ENCODE results near the gene ZC3H15. TPM values are rescaled to one million over a fixed set of nuclear protein-coding genes. Genes with fewer than 3 reads are reported as not detected.
"Not testable (repeated sequence)": the region's sequence is repeated elsewhere in the genome, so short reads cannot be mapped to it uniquely, and the experiment has no call there.

ZC3H15 gene
- 10 to 100 TPM; 92.2 to 93.3 TPM for total RNA-seq

DNA sequence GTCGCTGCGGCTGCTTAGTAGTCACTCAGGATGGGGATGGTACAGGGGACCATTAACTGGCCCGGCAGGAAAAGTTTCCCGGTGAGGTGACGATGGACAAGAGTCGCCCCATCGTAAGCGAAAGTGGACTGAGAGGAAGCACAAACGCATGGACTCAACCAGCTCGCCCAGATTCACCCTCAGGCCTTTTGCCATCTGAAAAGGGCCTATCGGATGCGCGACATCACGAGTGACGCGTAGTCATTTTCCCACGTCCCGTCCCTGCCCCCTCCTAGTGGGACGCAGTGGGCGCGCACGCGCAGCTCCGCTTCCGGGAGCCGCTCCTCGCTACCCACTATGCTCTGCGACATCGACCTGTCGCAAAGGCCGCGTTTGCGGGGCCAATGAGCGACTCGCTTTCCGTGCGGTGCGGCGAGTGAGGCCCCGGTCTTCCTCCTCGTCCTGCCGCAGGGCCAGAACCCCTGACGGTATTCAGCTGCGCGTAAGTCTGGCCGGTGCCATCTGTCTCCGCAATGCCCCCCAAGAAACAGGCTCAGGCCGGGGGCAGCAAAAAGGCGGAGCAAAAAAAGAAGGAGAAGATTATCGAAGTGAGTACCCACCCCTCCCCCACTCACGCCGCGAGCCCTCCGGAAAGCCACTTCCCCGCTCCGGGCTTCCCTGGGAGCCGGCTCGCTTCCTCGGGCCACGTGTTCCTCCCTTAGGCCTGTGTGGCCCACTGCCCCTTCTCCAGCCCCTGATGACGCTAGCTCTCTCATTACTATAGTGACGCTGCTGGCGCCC is at the start of gene ZC3H15:
ZC3H15 (plus strand) TSS at position 390 of the 780 bp plus-strand sequence; CDS start at position 513, 123 bp downstream.
- intact Hi-C loops (cut with micrococcal nuclease), result loop anchor here (1.0 to 10.0 kb wide), 5 partner anchors 60 to 1099 kb away; partner anchors contain the start of genes CALCRL and ITGAV
- peak; percentile 96 for DNase-seq
- Mint-ChIP-seq H3K4me1 (ENCODE audit: low read depth) (peaks cover 60% of the 10 kb centered on the region), H3K27ac (peak within 1 kb of the TSS; percentile 98), H3K9me3 (no peaks in the 10 kb centered on the region), H3K36me3 (ENCODE audit: low read depth) (peaks cover 12% of the 10 kb centered on the region), H3K4me3 (peak within 1 kb of the TSS; percentile 98), H3K27me3 (ENCODE audit: low read depth) (no peaks in the 10 kb centered on the region)
- CTCF ChIA-PET, result no interaction called here

DNA sequence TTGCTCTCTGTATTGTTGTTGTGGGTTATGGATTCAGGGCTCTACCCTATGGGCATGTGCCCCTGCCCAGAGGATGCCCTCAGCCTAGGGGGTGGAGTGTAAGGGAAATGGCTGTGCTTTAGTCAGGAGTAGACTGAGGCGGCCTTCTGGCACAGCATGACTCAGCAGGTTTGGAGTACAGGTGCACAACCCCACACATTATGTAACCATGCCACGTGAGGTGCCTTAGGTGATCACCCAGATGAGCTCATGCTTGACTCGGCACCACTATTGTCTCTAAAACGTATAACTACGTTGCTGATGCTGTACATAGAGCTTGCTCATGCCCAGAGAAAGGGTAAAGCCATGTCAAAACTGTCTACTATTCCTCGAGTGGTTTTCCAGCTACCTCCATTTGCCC is 48.3 kb upstream of the ZC3H15 start:
- no peak overlapping the region for H3K4me3 Mint-ChIP-seq
- H3K27me3 Mint-ChIP-seq (ENCODE audit: low read depth), result no peaks in the 10 kb centered on the region
- peaks cover 17% of the 10 kb centered on the region for H3K9me3 Mint-ChIP-seq
- H3K27ac Mint-ChIP-seq, result no peak overlapping the region
- H3K36me3 Mint-ChIP-seq (ENCODE audit: low read depth), result peaks cover 40% of the 10 kb centered on the region
- CTCF ChIA-PET, result interaction anchor here (0.5 kb wide), 1 partner anchor 193 kb away, joined by 3 read pairs; no protein-coding TSS in a partner anchor
- no peaks in the 10 kb centered on the region for H3K4me1 Mint-ChIP-seq (ENCODE audit: low read depth)
- DNase-seq, result no peak
- intact Hi-C loops (cut with micrococcal nuclease), result no loop called here

DNA sequence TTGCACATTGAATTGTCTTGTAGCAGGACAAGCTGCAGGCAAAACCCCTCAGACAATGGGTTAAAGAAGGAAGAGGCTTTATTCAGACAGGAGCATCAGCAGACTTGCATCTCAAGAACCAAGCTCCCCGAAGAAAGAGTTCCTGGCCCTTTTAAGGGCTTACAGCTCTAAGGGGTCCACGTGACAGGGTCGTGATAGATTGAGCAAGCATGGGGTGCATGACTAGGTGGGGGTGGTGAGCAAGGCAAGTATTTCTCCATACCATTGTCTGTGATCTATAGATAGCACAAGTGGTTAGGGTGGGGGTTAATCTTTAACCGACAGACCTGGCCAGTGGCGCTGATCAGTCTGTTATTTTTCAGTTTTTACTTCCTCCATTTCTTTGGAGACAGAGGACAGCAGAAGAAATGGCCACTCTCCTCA is 46.4 kb upstream of the ZC3H15 start:
- Mint-ChIP-seq H3K9me3 (peaks cover 17% of the 10 kb centered on the region), H3K36me3 (ENCODE audit: low read depth) (peaks cover 34% of the 10 kb centered on the region)
- DNase-seq; H3K4me3 Mint-ChIP-seq; CTCF ChIA-PET; intact Hi-C loops (cut with micrococcal nuclease); H3K27ac Mint-ChIP-seq; H3K4me1 Mint-ChIP-seq (ENCODE audit: low read depth); H3K27me3 Mint-ChIP-seq (ENCODE audit: low read depth): not testable (repeated sequence)

DNA sequence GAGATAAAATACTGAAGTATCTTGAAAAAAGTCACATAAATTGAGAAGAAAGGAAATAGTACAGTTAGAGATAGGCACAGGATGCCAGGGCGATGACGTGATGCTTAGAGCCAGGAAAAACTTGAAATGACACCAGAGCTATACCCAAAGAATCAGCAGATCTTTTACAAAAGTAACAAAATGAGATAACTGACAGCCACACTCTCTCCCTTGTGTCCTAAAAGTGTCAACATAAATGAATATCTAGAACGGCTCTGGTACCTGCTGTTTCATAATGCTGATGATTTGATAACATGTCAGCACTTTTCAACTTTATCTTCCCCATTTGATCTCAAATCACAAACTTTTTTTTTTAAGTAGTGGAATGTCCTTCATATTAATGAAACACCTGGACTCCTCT is 45.6 kb upstream of the ZC3H15 start:
- H3K4me1 Mint-ChIP-seq (ENCODE audit: low read depth), result no peaks in the 10 kb centered on the region
- peaks cover 32% of the 10 kb centered on the region for H3K36me3 Mint-ChIP-seq (ENCODE audit: low read depth)
- H3K27ac Mint-ChIP-seq, result no peak overlapping the region
- no peak for DNase-seq
- H3K9me3 Mint-ChIP-seq, result peaks cover 17% of the 10 kb centered on the region
- CTCF ChIA-PET, result no interaction called here
- intact Hi-C loops (cut with micrococcal nuclease), result no loop called here
- no peak overlapping the region for H3K4me3 Mint-ChIP-seq
- no peaks in the 10 kb centered on the region for H3K27me3 Mint-ChIP-seq (ENCODE audit: low read depth)

DNA sequence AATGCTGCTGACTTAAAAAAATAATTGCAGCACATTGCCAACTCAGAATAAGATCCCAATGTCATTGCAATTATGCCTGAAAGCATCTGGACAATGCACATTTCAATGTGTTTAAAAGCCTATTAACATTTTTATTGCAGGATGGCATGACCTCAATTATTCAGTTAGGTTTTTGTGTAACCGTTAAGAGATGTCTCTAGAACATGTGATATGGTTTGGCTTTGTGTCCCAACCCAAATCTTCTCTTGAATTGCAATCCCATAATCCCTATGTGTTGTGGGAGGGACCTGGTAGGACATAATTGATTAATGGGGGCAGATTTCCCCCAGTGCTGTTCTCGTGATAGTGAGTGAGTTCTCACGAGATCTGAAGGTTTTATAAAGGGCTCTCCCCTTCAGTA is 43.2 kb upstream of the ZC3H15 start:
- Mint-ChIP-seq H3K36me3 (ENCODE audit: low read depth) (peaks cover 25% of the 10 kb centered on the region), H3K4me3 (no peak overlapping the region), H3K4me1 (ENCODE audit: low read depth) (no peaks in the 10 kb centered on the region), H3K27me3 (ENCODE audit: low read depth) (no peaks in the 10 kb centered on the region), H3K9me3 (peaks cover 14% of the 10 kb centered on the region), H3K27ac (no peak overlapping the region)
- CTCF ChIA-PET, result no interaction called here
- intact Hi-C loops (cut with micrococcal nuclease), result no loop called here
- DNase-seq, result no peak

DNA sequence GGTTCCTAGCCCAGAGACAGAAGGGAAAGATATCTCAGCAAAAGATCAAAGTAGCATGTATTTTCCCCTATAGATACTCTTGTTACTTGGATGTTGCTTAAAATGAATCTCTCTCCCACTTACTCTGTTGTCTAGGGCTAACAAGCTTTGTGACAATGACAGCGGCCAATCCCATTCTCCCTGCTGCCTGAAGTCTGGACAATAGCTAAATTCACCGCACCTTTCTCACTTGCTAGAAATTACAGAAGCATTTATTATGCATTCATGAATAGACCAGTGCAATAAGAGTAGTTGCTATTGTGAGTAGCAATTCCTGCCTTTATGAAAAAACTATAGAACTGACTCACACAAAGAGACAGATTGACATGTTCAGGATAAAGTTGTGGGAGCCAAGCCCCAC is 42.2 kb upstream of the ZC3H15 start:
- peaks cover 17% of the 10 kb centered on the region for H3K36me3 Mint-ChIP-seq (ENCODE audit: low read depth)
- no peaks in the 10 kb centered on the region for H3K27me3 Mint-ChIP-seq (ENCODE audit: low read depth)
- no peaks in the 10 kb centered on the region for H3K4me1 Mint-ChIP-seq (ENCODE audit: low read depth)
- H3K9me3 Mint-ChIP-seq, result peaks cover 4% of the 10 kb centered on the region
- DNase-seq, result no peak
- CTCF ChIA-PET, result no interaction called here
- intact Hi-C loops (cut with micrococcal nuclease), result no loop called here
- no peak overlapping the region for H3K27ac Mint-ChIP-seq
- no peak overlapping the region for H3K4me3 Mint-ChIP-seq

DNA sequence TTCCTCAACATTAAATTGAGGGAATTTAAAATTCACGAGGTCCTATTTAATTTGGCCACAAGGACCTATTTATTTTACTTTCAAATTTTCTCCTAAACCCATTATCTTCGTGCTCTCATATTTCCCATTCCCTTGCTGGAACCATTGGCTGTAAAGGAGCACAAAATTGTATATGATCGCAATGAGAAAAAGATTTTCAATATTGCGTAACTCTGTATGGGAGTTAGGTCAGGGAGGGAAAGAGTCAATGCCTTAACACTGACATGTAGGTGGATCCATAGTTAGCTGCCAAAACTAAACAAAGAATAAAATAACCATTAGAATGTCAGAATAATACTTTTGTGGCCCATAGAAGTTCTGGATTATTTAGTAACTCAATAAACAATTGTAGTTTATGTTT is 40.6 kb upstream of the ZC3H15 start:
- intact Hi-C loops (cut with micrococcal nuclease), result no loop called here
- Mint-ChIP-seq H3K4me1 (ENCODE audit: low read depth) (no peaks in the 10 kb centered on the region), H3K9me3 (no peaks in the 10 kb centered on the region), H3K27me3 (ENCODE audit: low read depth) (no peaks in the 10 kb centered on the region), H3K4me3 (no peak overlapping the region), H3K36me3 (ENCODE audit: low read depth) (peaks cover 5% of the 10 kb centered on the region), H3K27ac (no peak overlapping the region)
- no peak for DNase-seq
- CTCF ChIA-PET, result no interaction called here

DNA sequence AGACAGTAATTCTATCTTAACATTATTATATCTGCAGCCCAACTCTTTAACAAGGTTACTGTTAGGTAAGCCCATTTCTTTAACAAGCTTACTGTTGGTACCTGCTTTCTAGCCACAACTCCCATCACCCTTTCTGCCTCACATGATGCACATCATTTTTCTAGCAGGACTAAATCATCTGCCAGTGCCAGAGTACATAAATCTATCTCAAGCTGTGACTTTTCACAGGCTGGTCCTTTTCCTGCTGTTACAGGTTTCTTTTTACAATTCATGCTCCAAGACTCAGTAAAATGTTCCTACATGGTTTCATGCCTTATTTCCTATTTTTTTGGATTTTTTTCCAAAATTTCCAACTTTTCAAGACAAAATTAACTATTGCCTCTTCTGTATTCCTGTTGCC is 30.4 kb upstream of the ZC3H15 start:
- Mint-ChIP-seq H3K36me3 (ENCODE audit: low read depth) (peaks cover 6% of the 10 kb centered on the region), H3K4me3 (no peak overlapping the region), H3K4me1 (ENCODE audit: low read depth) (no peaks in the 10 kb centered on the region), H3K9me3 (no peaks in the 10 kb centered on the region), H3K27me3 (ENCODE audit: low read depth) (no peaks in the 10 kb centered on the region), H3K27ac (no peak overlapping the region)
- intact Hi-C loops (cut with micrococcal nuclease), result no loop called here
- no peak for DNase-seq
- CTCF ChIA-PET, result no interaction called here

DNA sequence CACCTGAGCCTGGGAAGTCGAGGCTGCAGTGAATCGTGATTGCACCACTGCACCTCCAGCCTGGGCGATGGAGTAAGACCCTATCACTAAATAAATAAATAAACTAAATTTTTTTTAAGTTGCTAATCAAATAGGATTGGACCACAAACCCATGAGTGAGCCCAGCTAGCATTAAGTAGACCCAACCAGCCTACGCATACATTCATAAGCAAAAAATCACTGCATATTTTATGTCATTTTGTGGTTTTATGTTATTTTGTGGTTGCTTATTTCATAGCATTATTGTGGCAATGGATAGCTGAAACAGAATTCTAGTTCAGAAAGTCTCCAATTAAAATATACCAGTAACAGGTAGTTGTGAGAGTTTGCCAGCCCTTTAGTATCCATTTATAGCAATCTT is 29.1 kb upstream of the ZC3H15 start:
- no peak overlapping the region for H3K27ac Mint-ChIP-seq
- H3K4me3 Mint-ChIP-seq, result no peak overlapping the region
- no peak for DNase-seq
- no peaks in the 10 kb centered on the region for H3K4me1 Mint-ChIP-seq (ENCODE audit: low read depth)
- H3K36me3 Mint-ChIP-seq (ENCODE audit: low read depth), result peaks cover 5% of the 10 kb centered on the region
- H3K9me3 Mint-ChIP-seq, result no peaks in the 10 kb centered on the region
- CTCF ChIA-PET, result interaction anchor here (1.8 kb wide), 1 partner anchor 16 kb away, joined by 6 read pairs; no protein-coding TSS in a partner anchor
- no peaks in the 10 kb centered on the region for H3K27me3 Mint-ChIP-seq (ENCODE audit: low read depth)
- intact Hi-C loops (cut with micrococcal nuclease), result no loop called here

DNA sequence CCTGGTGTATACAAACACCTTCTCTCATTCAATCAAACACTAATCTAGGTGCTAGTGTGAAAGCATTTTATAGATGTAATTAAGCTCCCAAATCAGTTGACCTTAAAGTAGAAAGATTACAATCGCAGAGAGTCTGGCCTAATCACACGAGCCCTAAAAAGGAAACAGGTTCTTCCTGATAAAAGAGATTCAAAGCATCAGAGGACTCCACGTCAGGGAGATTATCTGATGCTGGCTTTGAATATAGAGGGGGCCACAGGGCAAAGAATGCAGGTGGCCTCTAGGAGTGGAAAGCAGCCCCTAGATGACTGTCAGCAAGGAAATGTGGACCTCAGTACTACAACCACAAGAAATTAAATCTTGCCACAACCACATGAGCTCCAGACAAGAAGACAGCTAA is 28.2 kb upstream of the ZC3H15 start:
- Mint-ChIP-seq H3K4me3 (no peak overlapping the region), H3K27me3 (ENCODE audit: low read depth) (no peaks in the 10 kb centered on the region), H3K27ac (no peak overlapping the region), H3K36me3 (ENCODE audit: low read depth) (peaks cover 5% of the 10 kb centered on the region), H3K4me1 (ENCODE audit: low read depth) (peaks cover 4% of the 10 kb centered on the region), H3K9me3 (no peaks in the 10 kb centered on the region)
- DNase-seq, result no peak
- CTCF ChIA-PET, result interaction anchor here (1.8 kb wide), 1 partner anchor 17 kb away, joined by 6 read pairs; no protein-coding TSS in a partner anchor
- intact Hi-C loops (cut with micrococcal nuclease), result no loop called here

DNA sequence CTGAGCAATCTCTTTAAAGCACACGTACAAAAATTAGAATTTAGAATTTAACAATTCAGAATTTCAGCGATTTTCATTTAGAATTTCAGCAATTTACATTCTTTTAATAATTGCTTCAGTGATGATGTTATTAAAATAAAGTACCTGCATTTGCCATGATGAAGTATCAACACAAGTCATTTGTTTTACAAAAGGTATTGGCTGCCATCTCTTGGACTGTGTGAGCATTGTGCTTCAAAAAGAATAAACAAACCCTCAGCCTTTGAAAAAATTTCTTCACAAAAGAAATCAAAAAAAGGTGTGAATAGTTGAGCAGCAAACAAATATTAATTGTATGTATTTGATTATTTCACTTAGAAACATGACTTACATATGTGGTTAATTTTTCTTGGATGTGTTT is 27.1 kb upstream of the ZC3H15 start:
- H3K9me3 Mint-ChIP-seq, result no peaks in the 10 kb centered on the region
- H3K4me3 Mint-ChIP-seq, result no peak overlapping the region
- H3K4me1 Mint-ChIP-seq (ENCODE audit: low read depth), result peaks cover 6% of the 10 kb centered on the region
- CTCF ChIA-PET, result no interaction called here
- no peaks in the 10 kb centered on the region for H3K27me3 Mint-ChIP-seq (ENCODE audit: low read depth)
- intact Hi-C loops (cut with micrococcal nuclease), result no loop called here
- peaks cover 2% of the 10 kb centered on the region for H3K36me3 Mint-ChIP-seq (ENCODE audit: low read depth)
- no peak for DNase-seq
- no peak overlapping the region for H3K27ac Mint-ChIP-seq

DNA sequence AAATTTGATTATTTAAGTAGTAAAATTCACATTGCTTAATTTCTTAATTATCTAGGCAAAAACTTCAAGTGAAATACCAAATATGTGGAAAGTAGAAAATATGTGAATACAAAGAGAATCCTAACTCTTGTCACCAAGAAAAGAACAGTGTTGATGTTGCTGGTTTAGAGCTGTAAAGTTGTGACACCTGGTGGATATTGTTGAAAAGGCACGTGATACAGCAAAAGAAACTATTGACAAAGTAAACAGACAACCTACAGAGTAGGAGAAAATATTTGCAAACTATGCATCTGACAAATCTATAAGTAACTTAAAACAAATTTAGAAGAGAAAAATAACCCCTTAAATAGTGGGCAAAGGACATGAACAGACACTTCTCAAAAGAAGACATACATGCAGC is 25.6 kb upstream of the ZC3H15 start:
- no peak overlapping the region for H3K4me3 Mint-ChIP-seq
- no peaks in the 10 kb centered on the region for H3K36me3 Mint-ChIP-seq (ENCODE audit: low read depth)
- DNase-seq, result no peak
- intact Hi-C loops (cut with micrococcal nuclease), result loop anchor here (2.0 to 10.0 kb wide), 2 partner anchors 206 to 1170 kb away; no protein-coding TSS in a partner anchor
- no peaks in the 10 kb centered on the region for H3K27me3 Mint-ChIP-seq (ENCODE audit: low read depth)
- no peak overlapping the region for H3K27ac Mint-ChIP-seq
- CTCF ChIA-PET, result no interaction called here
- H3K4me1 Mint-ChIP-seq (ENCODE audit: low read depth), result peaks cover 6% of the 10 kb centered on the region
- H3K9me3 Mint-ChIP-seq, result no peaks in the 10 kb centered on the region

DNA sequence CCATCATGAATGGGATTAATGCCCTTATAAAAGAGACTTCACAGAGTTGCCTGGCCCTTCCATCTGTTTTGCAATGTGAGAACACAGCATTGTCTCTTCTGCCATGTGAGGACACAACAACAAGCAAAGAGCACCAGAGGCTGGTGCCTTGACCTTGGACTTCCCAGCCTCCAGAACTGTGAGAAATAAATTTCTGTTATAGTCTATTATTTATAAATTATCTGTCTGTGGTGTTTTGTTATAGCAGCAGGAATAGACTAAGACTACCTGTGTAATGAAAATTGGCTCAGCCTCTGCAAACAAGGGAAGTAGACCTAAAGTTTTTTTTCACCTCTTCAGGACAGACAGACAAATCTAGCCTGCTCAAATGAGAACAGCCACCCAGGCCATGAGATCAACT is 19.3 kb upstream of the ZC3H15 start:
- intact Hi-C loops (cut with micrococcal nuclease), result loop anchor here (10.0 kb wide), 1 partner anchor 212 kb away; no protein-coding TSS in a partner anchor
- Mint-ChIP-seq H3K27me3 (ENCODE audit: low read depth) (no peaks in the 10 kb centered on the region), H3K36me3 (ENCODE audit: low read depth) (peaks cover 6% of the 10 kb centered on the region), H3K9me3 (peaks cover 6% of the 10 kb centered on the region), H3K4me3 (no peak overlapping the region), H3K4me1 (ENCODE audit: low read depth) (peaks cover 6% of the 10 kb centered on the region), H3K27ac (no peak overlapping the region)
- no peak for DNase-seq
- CTCF ChIA-PET, result no interaction called here
